Transverse colon (tissue), 4 donors: ENCODE measurements around the gene PTPRN2. TPM values are rescaled to one million over a fixed set of nuclear protein-coding genes. Genes with fewer than 3 reads are reported as not detected.

Experiments used
- DNase-seq: peaks from one replicate; pipeline ENCODE4 v3.0.0-alpha.2; 2019
- H3K27ac ChIP-seq, 4 donors: fragments of 200-600 bp; sonication (generic); 2 replicates each; pipeline ENCODE4 v1.5.1; 2016 to 2018; ENCODE audit warnings: inconsistent platforms in 4 of 4
- H3K27me3 ChIP-seq: fragments of 200-600 bp; sonication (generic); 2 replicates; pipeline ENCODE4 v1.5.1; 2017; ENCODE audit warnings: inconsistent platforms
- H3K36me3 ChIP-seq, 4 donors: fragments of 200-600 bp; sonication (generic); 2 replicates each; pipeline ENCODE4 v1.5.1; 2017 to 2019; ENCODE audit warnings: inconsistent platforms in 4 of 4
- H3K4me1 ChIP-seq, 4 donors: fragments of 200-600 bp; sonication (generic); 2 replicates each; pipeline ENCODE4 v1.5.1; 2017 to 2020; ENCODE audit warnings: inconsistent platforms in 4 of 4
- H3K4me3 ChIP-seq, 4 donors: fragments of 200-600 bp; sonication (generic); 1 replicate in 1 of 4; 2 replicates in 3 of 4; pipeline versions ENCODE4 v1.5.1 to v1.6.1; 2017 to 2019; ENCODE audit warnings: inconsistent platforms in 4 of 4
- H3K9me3 ChIP-seq, 2 donors: fragments of 200-600 bp; sonication (generic); 2 replicates each; pipeline ENCODE4 v1.5.1; 2017 to 2019; ENCODE audit warnings: inconsistent platforms in 2 of 2
- CTCF ChIP-seq, 5 experiments: fragments of 200-600 bp in 3 of 5; fragments of 450-650 bp in 2 of 5; sonication (generic) in 3 of 5; IDR thresholded peaks; 1 replicate in 2 of 5; 2 replicates in 3 of 5; pipeline ENCODE4 v1.5.1; 2016 to 2017; ENCODE audit warnings: antibody characterized with exemption in 5 of 5, inconsistent platforms in 3 of 5, mild to moderate bottlenecking in 2 of 5, moderate library complexity in 1 of 5
- EP300 ChIP-seq: sonication (generic); formaldehyde crosslinking; IDR thresholded peaks from one replicate; pipeline ENCODE4 v1.6.1; 2017; ENCODE audit warnings: antibody characterized with exemption, low read depth
- POLR2A ChIP-seq: fragments of 450-650 bp; IDR thresholded peaks from one replicate; pipeline ENCODE4 v1.6.1; 2016; ENCODE audit warnings: antibody characterized with exemption, mild to moderate bottlenecking, moderate library complexity
- POLR2AphosphoS5 ChIP-seq, 3 donors: sonication (generic); formaldehyde crosslinking; IDR thresholded peaks; one replicate each; pipeline ENCODE4 v1.6.1; 2016; ENCODE audit warnings: antibody characterized with exemption in 3 of 3
- WGBS, 2 donors: methylation state at CpG; one replicate each; pipeline ENCODE4 v1.1.5; 2018; ENCODE audit warnings: low coverage in 1 of 2; 5-methylcytosine and 5-hydroxymethylcytosine counted together
- in situ Hi-C, 4 donors: fragments of 200-750 bp; cut with MboI; loops; one replicate each; pipeline versions ENCODE4 v1.15.0 to v1.15.1; 2017; ENCODE audit warnings: low sequenced_read_pairs in 3 of 4, low pct_ligation_motif_present in 1 of 4, low pct_unique_long_range_greater_than_20kb in 1 of 4
- intact Hi-C: fragments of 100-400 bp; cut with DNase I; formaldehyde crosslinking; loops from one replicate; pipeline ENCODE4 v1.15.1; 2023; ENCODE audit warnings: low total_unique reads
- total RNA-seq, 4 donors: library from RNA; depleted of rRNA; stranded (reverse); fragments of >200 nt; gene quantifications; one replicate each; pipeline ENCODE4 v1.1.0, GENCODE V29; 2016

The PTPRN2 gene
- total RNA-seq, 4 donors from 2014 or later: 15.4 to 31.1 (median 21.8) TPM

- in situ Hi-C loops: no loop called here
- WGBS, 2 donors: 87 to 89% methylated on average over 7 to 8 of the region's 8 CpGs
- H3K4me1 ChIP-seq: no peaks in the 10 kb centered on the region
- no peak overlapping the region for H3K4me3 ChIP-seq
- DNase-seq: no peak
- no peak overlapping the region for H3K27ac ChIP-seq
- H3K36me3 ChIP-seq: no peaks in the 10 kb centered on the region
- H3K9me3 ChIP-seq: no peaks in the 10 kb centered on the region
- TF ChIP-seq POLR2A (no peak), CTCF (IDR thresholded peaks at IDR 0.05) (no peak), EP300 (no peak), POLR2AphosphoS5 (IDR thresholded peaks at IDR 0.05) (no peak)
- H3K27me3 ChIP-seq: no peaks in the 10 kb centered on the region
- intact Hi-C loops: no loop called here
Observed at GRCh38 chr7:157627646-157628045, 960.0 kb downstream of the PTPRN2 start.

- H3K27ac ChIP-seq: no peak overlapping the region
- no peak for DNase-seq
- no peaks in the 10 kb centered on the region for H3K27me3 ChIP-seq
- 95 to 100% methylated on average over 2 to 8 of the region's 8 CpGs for WGBS, 2 donors
- no peaks in the 10 kb centered on the region for H3K9me3 ChIP-seq
- H3K4me3 ChIP-seq: no peak overlapping the region
- in situ Hi-C loops (no loop called here), intact Hi-C loops (no loop called here)
- no peaks in the 10 kb centered on the region for H3K36me3 ChIP-seq
- TF ChIP-seq CTCF (IDR thresholded peaks at IDR 0.05) (no peak), POLR2A (no peak), EP300 (no peak), POLR2AphosphoS5 (IDR thresholded peaks at IDR 0.05) (no peak)
- H3K4me1 ChIP-seq: no peaks in the 10 kb centered on the region
Observed at GRCh38 chr7:157627033-157627432, 960.6 kb downstream of the PTPRN2 start.

GRCh38 chr7:157625973-157626742 is 961.5 kb downstream of the PTPRN2 start:
- Histone ChIP-seq H3K36me3 (no peaks in the 10 kb centered on the region), H3K27me3 (no peaks in the 10 kb centered on the region), H3K4me1 (no peaks in the 10 kb centered on the region), H3K4me3 (no peak overlapping the region), H3K27ac (no peak overlapping the region), H3K9me3 (no peaks in the 10 kb centered on the region)
- WGBS, 2 donors: 64 to 83% methylated on average over 10 to 11 of the region's 11 CpGs
- TF ChIP-seq POLR2AphosphoS5 (IDR thresholded peaks at IDR 0.05): no peak
- no peak for TF ChIP-seq EP300
- TF ChIP-seq CTCF (IDR thresholded peaks at IDR 0.05): no peak
- in situ Hi-C loops (no loop called here), intact Hi-C loops (no loop called here)
- no peak for DNase-seq

GRCh38 chr7:157623556-157623955 is 964.1 kb downstream of the PTPRN2 start:
- 86 to 90% methylated on average over 7 of the region's 7 CpGs for WGBS, 2 donors
- Histone ChIP-seq H3K4me1 (no peaks in the 10 kb centered on the region), H3K36me3 (no peaks in the 10 kb centered on the region), H3K4me3 (no peak overlapping the region), H3K27ac (no peak overlapping the region), H3K9me3 (no peaks in the 10 kb centered on the region), H3K27me3 (no peaks in the 10 kb centered on the region)
- DNase-seq: no peak
- intact Hi-C loops: no loop called here
- in situ Hi-C loops: no loop called here
- no peak for TF ChIP-seq CTCF (IDR thresholded peaks at IDR 0.05)
- no peak for TF ChIP-seq POLR2A
- TF ChIP-seq POLR2AphosphoS5 (IDR thresholded peaks at IDR 0.05): no peak
- no peak for TF ChIP-seq EP300
